Stimulated activated CD8-positive, alpha-beta memory T cell treated with anti-CD3 and anti-CD28 coated beads, Interleukin-12 subunit alpha, Interleukin-12 subunit beta, amount 100 ng/mL, for 24 hours (primary cell): Measurements from ENCODE around the gene AADACL4.
A peak's percentile ranks its signal among the peaks of the same experiment; 100 is the strongest.
"Not testable (repeated sequence)": the region's sequence is repeated elsewhere in the genome, so short reads cannot be mapped to it uniquely, and the experiment has no call there.

Experiments used
- DNase-seq: peaks from one replicate; pipeline ENCODE4 v3.0.0-alpha.2; 2020; ENCODE audit errors: extremely low read depth

AADACL4 gene

DNA sequence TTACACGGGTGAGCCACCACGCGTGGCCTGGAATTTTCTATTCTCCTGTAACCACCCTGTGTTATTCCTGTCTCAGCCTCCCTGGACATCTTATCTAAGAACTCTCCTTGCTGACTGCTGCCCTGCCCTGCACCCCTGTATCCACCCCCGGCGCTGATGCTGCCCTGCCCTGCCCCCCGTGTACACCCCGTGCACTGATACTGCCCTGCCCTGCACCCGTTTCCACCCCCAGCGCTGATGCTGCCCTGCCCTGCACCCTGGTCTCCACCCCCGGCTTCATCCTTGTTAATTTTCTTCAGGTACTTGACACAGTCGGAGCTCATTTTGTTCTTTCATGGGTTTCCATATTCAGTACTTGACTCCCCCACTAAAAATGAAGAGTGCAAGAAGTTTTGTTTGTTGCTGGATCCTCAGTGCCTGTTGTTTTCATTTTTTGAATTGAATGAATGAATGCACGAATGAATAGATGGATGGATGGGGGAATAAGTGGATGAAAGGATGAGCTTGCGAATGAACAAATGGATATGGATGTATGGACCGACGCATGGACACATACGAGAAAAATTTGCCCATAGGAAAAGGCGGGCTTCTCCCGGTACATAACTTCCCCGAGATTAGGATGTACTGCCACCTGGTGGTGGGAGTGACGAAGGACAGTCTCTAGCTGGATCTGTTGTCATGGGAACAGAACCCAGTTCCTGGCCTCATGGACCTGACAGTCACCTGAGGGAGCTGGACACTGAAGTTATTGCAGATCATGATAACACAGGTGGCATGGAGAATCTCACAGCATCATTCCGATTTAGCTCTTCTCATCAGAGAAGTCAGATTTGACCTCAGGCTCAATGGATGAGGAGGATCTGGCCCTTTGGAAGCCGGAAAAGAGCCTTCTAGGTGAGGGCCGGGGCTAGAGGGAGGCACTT, 14.9 kb downstream of the AADACL4 start:
- DNase-seq: peak; percentile 19

DNA sequence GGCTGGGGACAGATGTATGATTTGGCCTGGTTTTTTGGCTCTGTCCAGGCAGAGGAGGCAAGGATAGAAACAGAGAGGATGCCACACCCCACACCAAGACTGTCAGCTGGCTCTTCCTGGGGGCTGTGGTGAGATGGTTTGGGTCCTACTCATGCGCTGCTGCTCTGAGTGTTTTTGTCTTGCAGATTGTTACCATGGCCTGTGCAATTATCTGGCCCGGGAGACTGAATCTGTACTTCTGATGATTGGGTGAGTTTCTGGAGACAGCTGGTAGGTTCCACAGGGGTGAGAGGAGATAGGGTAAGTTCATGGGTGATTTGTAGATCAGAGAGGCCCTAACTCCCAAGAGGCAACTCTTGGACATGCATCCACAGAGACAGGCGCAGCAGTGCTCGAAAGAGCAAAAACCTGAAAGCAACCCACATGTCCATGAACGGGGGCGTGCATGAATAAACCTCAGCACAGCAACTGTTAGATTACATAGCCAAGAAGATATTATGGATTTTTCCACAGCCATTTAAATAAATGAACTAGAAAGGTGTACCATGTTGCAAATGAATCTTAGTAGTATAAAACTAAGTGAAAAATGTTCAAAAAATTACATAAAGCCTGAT, 17.8 kb downstream of the AADACL4 start:
- no peak for DNase-seq

DNA sequence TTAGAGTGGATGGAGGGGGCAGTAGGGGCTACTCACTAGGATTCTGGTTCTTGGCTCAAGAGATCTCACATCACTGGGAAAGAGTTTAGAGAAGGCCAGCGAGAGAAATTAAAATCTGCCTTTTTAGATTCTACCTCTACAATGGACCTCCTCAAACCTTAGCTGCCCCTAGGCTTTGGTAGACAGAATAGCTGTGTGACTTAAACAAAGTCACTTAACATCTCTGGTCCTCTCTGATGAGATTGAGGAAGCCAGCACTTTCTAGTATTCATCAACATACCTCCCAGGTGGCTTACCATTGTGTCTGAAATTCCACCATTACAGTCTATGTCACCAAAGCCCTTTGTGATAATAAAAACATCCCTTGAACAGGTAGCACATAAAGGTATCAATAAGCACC, 18.7 kb downstream of the AADACL4 start:
- DNase-seq: no peak

DNA sequence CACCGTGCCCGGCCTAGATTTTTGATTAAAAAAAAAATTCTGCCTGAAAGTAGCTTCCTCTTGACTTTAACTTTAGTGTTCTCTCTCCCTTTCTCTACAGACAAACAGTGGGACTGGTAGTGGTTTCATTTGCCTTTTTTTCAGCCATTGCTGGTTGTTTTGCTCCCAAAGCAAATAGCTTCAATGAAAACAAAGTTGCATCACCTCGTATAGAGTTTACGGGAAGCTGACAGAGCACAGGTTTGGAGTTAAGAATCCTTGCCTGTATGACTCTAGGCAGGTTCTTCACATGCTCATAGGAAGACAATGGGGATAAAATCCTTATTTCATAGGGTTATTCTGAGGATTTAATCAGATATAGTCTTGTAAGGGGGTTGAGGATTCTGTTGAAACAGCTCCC, 21.6 kb downstream of the AADACL4 start:
- DNase-seq: no peak

DNA sequence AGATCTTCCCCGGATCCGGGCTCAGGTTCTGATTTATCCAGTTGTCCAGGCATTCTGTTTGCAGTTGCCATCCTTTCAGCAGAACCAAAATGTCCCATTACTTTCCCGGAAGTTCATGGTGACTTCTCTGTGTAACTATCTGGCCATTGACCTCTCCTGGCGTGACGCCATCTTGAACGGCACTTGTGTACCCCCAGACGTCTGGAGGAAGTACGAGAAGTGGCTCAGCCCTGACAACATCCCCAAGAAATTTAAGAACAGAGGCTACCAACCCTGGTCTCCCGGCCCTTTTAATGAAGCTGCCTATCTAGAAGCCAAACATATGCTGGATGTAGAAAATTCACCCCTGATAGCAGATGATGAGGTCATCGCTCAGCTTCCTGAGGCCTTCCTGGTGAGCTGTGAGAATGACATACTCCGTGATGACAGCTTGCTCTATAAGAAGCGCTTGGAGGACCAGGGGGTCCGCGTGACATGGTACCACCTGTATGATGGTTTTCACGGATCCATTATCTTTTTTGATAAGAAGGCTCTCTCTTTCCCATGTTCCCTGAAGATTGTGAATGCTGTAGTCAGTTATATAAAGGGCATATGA, 22.4 kb downstream of the AADACL4 start:
- DNase-seq: no peak

DNA sequence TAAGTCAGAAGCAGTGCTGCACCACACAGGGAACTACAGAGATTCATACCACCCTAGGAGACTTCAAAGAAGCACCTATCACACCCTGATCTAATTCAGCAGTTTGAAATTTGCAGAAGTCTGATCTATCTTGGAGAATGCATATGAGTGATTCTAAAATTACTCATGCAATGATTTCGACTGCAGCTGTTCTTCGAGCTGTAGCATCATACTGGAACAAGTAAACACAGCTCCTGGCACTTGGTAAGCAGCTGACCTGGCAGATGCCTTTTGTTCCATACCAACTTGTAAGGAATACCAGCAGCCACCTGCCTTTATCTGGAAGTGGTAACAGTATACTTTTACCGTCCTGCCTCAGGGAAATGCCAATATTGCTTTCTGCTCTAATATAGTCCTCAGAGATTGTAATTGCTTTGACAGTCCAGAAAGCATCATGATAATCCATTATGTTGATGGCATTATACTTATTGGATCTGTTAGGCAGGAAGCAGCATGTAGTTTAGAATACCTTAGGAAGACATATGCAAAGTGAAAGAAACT, 25.7 kb downstream of the AADACL4 start:
- DNase-seq: no peak

DNA sequence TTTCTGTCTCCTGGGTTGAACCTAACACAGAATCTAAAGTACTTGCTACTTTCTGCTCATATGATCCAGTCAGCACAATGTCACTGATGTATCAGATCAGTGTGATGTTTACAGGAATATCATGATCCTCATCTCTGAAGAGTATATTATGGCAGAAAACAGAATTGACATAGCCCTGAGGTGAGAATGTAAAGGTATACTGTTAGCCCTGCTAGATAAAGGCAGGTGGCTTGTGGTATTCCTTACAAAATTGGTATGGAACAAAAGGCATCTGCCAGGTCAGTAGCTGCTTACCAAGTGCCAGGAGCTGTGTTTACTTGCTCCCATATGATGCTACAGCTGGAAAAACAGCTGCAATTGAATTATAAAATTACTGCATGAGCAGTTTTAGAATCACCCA, 30.5 kb downstream of the AADACL4 start:
- DNase-seq: no peak

DNA sequence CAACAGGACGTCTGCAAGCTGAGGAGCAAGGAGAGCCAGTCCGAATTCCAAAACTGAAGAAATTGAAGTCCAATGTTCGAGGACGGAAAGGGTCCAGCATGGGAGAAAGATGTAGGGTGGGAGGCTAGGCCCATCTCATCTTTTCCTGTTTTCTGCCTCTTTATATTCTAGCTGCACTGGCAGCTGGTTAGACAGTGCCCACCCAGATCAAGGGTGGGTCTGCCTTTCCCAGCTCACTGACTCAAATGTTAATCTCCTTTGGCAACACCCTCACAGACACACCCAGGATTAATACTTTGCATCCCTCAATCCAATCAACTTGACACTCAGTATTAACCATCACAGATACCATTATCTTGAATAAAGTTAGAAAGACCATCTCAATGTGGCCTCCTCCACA, 32.2 kb downstream of the AADACL4 start:
- DNase-seq: not testable (repeated sequence)

DNA sequence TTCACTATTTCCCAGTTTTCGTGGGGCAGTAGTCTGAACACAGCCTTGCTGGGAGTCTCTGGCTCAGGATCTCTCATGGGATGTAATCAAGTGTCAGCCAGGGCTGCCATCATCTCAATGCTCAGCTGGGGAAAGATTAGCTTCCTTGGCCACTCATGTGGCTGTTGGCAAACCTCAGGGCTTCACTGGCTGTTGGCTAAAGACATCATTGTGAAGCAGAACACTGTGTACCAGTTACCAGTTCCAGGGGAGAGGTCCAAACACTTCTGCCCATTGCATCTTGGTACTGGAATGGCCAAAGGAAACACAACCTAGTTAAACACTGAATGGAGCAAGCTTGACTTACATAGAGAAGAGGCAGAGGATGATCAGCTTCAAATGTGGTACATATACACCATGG, 33.7 kb downstream of the AADACL4 start:
- no peak for DNase-seq

DNA sequence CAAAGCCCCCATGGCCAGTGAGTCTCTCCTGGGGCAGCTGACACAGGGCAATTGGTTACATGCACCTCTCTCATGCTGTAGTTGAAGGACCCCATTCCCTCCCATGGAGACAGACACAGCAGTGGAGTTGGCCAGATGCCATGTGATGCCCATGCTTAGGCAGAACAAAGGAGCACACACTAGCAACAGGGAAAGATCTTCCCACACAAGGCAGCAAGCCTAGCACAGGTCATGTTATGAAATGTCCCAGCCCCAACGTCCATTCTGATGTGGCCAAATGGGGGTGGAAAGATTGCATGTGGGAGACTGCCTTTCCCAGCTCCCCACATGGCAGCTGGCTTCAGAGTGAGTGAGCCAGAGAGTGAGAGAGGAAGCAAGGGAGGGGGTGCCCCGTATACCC, 34.5 kb downstream of the AADACL4 start:
- no peak for DNase-seq

DNA sequence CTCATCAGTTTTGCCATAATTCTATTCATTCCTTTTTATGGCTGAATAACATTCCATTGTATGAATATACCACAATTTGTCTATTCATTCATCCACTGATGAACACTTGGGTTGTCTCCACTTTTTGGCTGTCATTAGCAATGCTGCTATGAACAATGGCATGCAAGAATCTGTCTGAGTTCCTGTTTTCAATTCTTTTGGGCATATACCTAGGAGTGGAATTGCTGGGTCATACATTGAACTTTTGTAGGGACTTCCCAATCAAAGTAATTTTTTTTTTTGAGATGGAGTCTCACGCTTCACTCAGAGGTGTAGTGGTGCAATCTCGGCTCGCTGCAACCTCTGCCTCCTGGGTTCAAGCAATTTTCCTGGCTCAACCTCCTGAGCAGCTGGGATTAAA, 34.9 kb downstream of the AADACL4 start:
- DNase-seq: no peak

DNA sequence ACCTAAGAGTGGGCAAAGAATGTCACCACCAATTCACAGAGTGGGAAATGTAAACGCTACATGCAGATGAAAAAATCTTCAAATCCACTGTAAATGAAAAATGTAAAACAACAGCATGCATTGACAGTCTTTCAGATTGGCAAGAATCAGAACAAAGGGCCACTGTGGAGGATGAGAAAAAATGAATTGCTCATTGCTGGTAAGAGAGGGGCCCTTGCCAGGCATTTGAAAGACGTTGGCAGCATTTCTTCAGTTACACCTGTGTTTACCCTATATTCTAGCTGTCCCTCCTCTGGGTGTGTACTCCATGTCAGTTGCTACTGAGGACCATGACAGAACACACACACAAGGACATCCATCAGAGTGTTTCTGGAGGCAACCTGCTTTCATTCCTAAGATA, 46.3 kb downstream of the AADACL4 start:
- DNase-seq: no peak

DNA sequence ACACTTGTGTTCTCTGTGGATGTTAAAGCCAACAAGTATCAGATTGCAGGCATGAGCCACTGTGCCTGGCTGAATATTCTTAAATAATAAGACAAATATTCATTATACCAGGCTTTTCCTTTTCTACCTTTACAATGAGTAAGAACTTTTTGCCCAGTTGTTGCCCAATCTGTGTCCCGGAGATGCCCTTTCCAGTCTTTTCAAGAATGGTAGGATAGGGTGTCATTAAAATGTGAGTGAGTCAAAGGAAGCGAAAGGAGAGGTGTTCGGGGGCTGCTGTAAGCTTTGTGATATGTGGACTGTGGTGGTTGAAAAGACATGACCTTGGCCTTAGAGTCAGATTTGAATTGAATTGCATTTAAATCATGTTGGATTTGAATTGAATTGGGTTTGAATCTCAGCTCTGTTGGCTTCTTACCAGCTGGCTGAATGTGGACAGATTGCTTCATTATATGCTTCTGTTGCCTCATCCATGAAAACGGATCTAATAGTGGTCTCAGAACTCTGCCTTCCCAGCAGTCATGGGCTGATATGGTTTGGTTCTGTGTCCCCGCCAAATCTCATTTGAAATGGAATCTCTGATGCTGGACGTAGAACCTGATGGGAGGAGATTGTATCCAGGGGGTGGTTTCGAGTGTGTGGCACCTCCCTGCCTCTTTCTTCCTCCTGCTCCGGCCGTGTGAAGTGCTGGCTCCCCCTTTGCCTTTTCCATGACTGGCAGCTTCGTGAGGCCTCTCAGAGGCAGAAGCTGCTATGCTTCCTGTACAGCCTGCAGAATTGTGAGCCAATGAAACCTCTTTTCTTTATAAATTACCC, 49.3 kb downstream of the AADACL4 start:
- no peak for DNase-seq

DNA sequence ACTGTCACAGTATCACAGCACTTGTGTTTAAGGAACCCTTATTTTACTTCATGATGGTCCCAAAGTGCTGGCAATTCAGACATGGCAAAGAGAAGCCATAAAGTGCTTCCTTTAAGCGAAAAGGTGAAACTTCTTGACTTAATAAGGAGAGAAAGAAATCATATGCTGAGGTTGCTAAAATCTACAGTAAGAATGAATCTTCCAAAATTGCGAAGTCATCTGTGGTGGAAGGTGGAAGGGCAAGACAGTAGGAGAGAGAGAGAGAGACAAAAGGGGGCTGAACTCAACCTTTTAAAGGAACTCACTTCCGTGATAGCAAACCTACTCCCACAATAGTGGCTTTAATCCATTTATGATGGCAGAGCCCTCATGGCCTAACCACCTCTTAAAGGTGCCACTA, 52.8 kb downstream of the AADACL4 start:
- no peak for DNase-seq

DNA sequence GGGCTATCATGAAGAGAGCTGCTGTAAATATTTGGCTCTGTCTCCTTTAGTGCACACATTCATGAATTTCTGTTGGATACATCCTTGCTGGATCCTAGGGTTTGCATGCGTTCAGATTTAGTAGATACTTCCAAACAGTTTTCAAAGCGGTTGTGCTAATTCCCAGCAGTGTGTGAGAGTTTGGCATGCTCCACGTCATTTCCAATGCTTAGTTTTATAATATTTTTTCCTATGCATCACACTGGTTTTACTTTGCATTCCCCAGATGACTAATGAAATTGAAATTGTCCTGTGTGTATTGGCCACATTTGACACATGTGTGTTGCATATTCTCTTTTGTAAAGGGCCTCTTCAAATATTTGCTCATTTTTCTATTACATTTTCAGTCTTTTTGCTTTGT, 53.5 kb downstream of the AADACL4 start:
- no peak for DNase-seq

DNA sequence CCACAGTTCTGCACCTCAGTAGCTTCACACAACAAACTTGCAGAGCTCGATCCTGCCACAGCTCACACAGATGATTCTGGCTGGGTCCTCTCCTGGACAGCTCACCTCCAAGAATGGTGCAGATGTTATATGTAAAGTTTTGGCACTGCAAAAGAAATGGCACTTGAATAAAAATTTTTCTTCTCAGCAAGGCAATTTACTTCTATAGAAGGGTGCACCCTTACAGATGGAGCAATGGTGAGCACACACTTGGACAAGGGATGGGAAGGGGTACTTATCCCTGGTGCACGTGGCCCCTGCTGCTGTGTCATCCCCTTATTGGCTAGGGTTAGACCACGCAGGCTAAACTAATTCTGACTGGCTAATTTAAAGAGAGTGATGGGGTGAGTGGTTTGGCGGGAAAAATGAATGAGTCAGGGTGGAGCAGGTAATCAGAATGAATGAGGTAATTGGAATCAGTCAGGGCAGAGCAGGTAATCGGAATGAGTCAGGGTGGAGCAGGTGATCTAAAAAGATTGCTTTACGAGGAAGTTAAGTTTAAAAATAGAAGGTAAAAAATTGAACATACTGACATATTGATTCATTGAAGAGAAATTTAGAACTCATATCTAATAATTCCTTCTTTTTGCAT, 60.1 kb downstream of the AADACL4 start:
- no peak for DNase-seq

DNA sequence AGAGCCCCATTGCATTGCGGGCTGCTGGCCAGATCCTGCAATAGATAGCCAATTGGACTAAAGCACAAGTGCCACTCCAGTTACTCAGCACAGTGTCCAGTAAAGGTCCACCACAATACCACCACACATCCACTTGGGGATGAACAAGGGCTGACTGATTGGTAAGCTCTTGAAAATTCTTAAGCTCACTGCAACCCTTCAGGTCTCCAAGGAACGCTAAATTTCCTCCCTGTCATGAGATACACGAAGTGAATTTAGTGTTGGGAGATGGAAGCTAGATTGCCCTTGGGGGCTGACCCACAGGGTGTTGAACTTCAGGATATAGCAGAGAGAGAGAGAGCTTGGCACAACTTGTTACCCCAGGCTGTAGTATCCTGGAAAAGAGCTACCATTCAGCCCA, 62.2 kb downstream of the AADACL4 start:
- no peak for DNase-seq

DNA sequence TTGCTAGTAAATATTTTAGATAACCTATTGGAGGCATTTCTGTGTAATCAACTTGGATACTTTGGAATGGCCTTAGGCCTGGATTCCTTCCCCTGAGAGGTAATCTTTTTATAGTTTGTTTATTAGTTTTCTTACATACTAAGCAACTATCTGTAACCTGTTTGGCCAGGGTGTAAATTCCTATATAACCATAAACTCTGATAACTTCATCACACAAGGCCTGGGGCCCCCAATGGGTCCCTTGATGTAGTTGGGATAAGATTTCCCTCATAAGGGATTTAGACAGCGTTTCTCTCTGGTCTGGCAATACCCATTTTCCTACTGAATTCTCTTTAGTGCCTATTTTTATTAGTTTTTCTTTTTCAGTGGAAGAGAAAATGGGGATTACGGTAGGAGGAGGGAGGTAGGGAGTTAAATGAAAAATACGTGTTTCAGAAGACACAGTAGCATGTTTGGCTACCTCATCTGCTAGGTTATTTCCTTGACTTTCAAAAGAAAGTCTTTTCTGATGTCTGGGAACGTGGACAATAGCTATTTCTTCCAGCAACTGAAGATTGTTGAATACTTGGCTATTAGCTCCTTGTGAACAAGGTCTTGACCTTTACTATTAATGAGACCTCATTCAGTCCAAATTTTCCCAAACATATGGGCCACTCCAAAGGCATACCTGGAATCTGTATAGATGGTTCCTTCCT, 64.7 kb downstream of the AADACL4 start:
- no peak for DNase-seq

DNA sequence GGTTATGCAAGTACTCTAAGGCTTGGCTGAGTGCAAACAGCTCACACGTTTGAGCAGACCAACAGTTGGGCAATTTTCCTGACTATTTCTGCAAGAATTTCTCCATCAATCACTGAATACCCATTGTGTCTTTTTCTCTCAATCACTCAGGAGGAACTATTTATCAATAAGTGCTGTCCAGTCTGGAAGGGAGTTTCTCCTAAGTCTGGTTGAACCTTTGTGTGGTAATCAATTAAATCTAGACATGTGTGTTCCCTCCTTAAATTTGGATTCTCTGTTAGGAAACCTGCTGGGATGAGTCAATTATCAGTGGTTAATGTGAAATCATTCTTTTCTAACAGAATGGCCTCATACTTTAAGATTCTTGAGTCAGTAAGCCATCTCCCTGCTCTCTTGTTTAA, 65.2 kb downstream of the AADACL4 start:
- DNase-seq: no peak

DNA sequence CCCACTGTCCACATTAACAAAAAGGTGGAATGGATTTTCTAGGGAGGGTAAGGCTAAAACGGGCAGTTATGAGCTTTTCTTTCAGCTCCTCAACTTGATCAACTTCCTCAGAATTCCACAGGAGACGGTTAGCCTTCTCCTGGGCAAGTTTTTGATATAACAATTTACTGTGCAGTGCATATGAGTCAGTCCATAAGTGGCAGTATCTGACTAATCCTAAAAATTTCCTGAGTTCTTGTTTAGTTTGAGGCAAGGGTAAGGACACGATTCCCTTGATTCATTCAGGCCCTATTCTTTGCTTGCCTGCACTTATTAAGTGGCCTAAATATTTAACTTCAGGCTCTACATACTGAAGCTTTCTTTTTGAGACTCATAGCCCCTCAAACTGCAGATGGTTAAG, 65.8 kb downstream of the AADACL4 start:
- DNase-seq: no peak

DNA sequence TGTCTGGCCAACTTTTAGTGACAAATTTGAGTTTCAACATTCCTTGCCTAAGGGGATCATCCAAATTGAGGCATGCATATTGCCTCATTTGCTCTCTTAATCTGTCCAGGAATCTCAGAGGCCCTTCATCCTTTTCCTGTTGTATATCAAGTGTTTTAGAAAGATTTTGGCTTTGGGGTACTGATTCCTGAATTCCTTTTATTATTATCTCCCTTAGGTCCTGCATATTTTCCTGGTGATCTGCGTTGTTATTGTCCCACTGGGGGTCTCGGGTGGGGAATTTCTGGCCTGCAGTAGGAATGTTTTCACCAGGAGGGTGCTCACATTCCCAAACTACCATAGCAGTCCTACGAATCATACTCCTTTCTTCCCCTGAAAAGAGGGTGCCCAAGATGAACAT, 67.7 kb downstream of the AADACL4 start:
- DNase-seq: no peak
